Panc1 (cell line): Measurements from ENCODE around the gene ZFAND2B.

Source experiments
- CTCF ChIP-seq: fragments of 450-650 bp; IDR thresholded peaks from 2 replicates; pipeline ENCODE4 v1.5.1; 2017; ENCODE audit warnings: mild to moderate bottlenecking
- POLR2AphosphoS5 ChIP-seq: IDR thresholded peaks from 2 replicates; pipeline ENCODE4 v1.6.1; 2012; ENCODE audit warnings: mild to moderate bottlenecking, low read depth, low read length, moderate library complexity

DNA sequence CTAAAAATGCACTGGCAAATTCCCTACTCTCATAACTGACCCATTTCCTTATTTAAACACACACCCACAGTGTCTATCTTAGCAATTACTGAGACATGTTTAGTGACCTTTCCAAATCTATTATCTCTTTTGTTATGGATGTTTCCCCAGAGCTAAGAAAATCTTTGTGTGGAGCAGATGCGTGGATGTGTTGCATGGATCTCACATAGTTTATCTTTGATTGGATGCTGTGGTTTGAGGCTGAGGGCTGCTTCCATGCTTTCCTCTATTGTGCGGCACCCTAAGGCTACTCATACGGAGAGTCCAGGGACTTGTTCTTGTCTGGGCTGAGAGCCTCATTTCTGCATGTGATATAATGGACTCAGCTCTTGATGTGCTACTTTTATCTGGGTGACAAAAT, 27.7 kb downstream of the ZFAND2B start:
- no peak for TF ChIP-seq CTCF
- TF ChIP-seq POLR2AphosphoS5, result no peak
